Natural killer cell (primary cell): ENCODE results near the gene TNIK. TPM values are rescaled to one million over a fixed set of nuclear protein-coding genes. Genes with fewer than 3 reads are reported as not detected.
A peak's percentile ranks its signal among the peaks of the same experiment; 100 is the strongest.

Source experiments
- ATAC-seq, 3 donors: fragments of 150-1000 bp in 2 of 3; fragments of 200-7000 bp in 1 of 3; cut with Tn5 transposase; 1 replicate in 1 of 3; 2 replicates in 2 of 3; pipeline ENCODE4 v1.10.0; 2021; ENCODE audit warnings: mild to moderate bottlenecking in 2 of 3, moderate library complexity in 2 of 3
- DNase-seq, 2 donors: peaks; one replicate each; pipeline versions ENCODE4 v3.0.0 to v3.0.0-alpha.2; 2013 to 2021; ENCODE audit warnings: mixed read lengths in 1 of 2
- H3K27ac ChIP-seq: one replicate; pipeline ENCODE4 v1.5.1; 2013; ENCODE audit warnings: mild to moderate bottlenecking, low read length
- H3K27me3 ChIP-seq: one replicate; pipeline ENCODE4 v1.6.1; 2013; ENCODE audit warnings: low read length; ENCODE audit not compliant: control insufficient read depth, insufficient read depth
- H3K36me3 ChIP-seq: one replicate; pipeline ENCODE4 v1.6.1; 2013; ENCODE audit warnings: low read length; ENCODE audit not compliant: control insufficient read depth, insufficient read depth
- H3K4me1 ChIP-seq: one replicate; pipeline ENCODE4 v1.6.1; 2013; ENCODE audit warnings: low read length; ENCODE audit not compliant: control insufficient read depth, insufficient read depth
- H3K4me3 ChIP-seq: one replicate; pipeline ENCODE4 v1.5.1; 2013; ENCODE audit warnings: low read length
- H3K9me3 ChIP-seq: one replicate; pipeline ENCODE4 v1.6.1; 2013; ENCODE audit warnings: low read length; ENCODE audit not compliant: control insufficient read depth, insufficient read depth
- H3K27ac Mint-ChIP-seq, 2 donors: one replicate each; pipeline ENCODE4 v1.8.0; 2022; ENCODE audit warnings: mild to moderate bottlenecking in 2 of 2, mixed read lengths in 2 of 2, moderate library complexity in 1 of 2
- H3K27me3 Mint-ChIP-seq, 2 donors: one replicate each; pipeline ENCODE4 v1.8.0; 2022; ENCODE audit warnings: low read depth in 2 of 2, mixed read lengths in 2 of 2
- H3K36me3 Mint-ChIP-seq: one replicate; pipeline ENCODE4 v1.8.0; 2022; ENCODE audit warnings: mixed read lengths
- H3K4me1 Mint-ChIP-seq, 2 donors: one replicate each; pipeline ENCODE4 v1.8.0; 2022; ENCODE audit warnings: mixed read lengths in 2 of 2
- H3K4me3 Mint-ChIP-seq: one replicate; pipeline ENCODE4 v1.8.0; 2022; ENCODE audit warnings: mild to moderate bottlenecking, moderate library complexity, mixed read lengths
- H3K9me3 Mint-ChIP-seq, 2 donors: one replicate each; pipeline ENCODE4 v1.8.0; 2022; ENCODE audit warnings: mixed read lengths in 2 of 2
- CTCF ChIP-seq: fragments of 200-600 bp; IDR thresholded peaks from one replicate; pipeline ENCODE4 v1.8.0; 2022; ENCODE audit warnings: antibody characterized with exemption
- WGBS: methylation state at CpG from one replicate; pipeline ENCODE4 v1.1.7; 2013; ENCODE audit warnings: missing lambda C conversion rate; ENCODE audit not compliant: insufficient coverage; 5-methylcytosine and 5-hydroxymethylcytosine counted together
- intact Hi-C: fragments of 100-400 bp; cut with micrococcal nuclease; formaldehyde crosslinking; loops from one replicate; pipeline ENCODE4 v1.14.2; 2022
- total RNA-seq, 4 donors: library from RNA; stranded (reverse); fragments of 120-200 nt in 1 of 4; gene quantifications; one replicate each; pipeline versions ENCODE4 v1.2.3 to v1.2.4, GENCODE V29; 2013 to 2022

The TNIK gene
- total RNA-seq, 3 donors from 2014 or later (not counting 1 experiment from before 2014, with no cell fraction given), result 93.7 to 122 (median 119) TPM

- Histone ChIP-seq H3K27ac (peak overlapping the region; percentile 38), H3K4me1 (peaks cover 23% of the 10 kb centered on the region), H3K9me3 (peaks cover 4% of the 10 kb centered on the region), H3K36me3 (no peaks in the 10 kb centered on the region), H3K27me3 (no peaks in the 10 kb centered on the region), H3K4me3 (peak overlapping the region; percentile 21)
- H3K36me3 Mint-ChIP-seq, result no peaks in the 10 kb centered on the region
- intact Hi-C loops, result no loop called here
- DNase-seq (peak in 1 of 2 donors; percentile 53), ATAC-seq (peak; percentile 62 to 79 (median 72))
- WGBS, result no CpG with 5 or more reads among the region's 2 CpGs
- H3K27me3 Mint-ChIP-seq, result no peaks in the 10 kb centered on the region
- H3K4me3 Mint-ChIP-seq, result peak overlapping the region; percentile 89
- peaks cover 26 to 44% of the 10 kb centered on the region in 2 donors for H3K4me1 Mint-ChIP-seq
- H3K9me3 Mint-ChIP-seq, result no peaks in the 10 kb centered on the region
- H3K27ac Mint-ChIP-seq, result peak overlapping the region; percentile 81 to 91
- no peak for TF ChIP-seq CTCF
Observed at GRCh38 chr3:171491361-171491760, 31.2 kb upstream of the TNIK start.

GRCh38 chr3:171490901-171491300, 30.7 kb upstream of the TNIK start:
- Mint-ChIP-seq H3K9me3 (no peaks in the 10 kb centered on the region), H3K27me3 (no peaks in the 10 kb centered on the region), H3K4me1 (peaks cover 26 to 44% of the 10 kb centered on the region in 2 donors), H3K4me3 (peak overlapping the region; percentile 89), H3K27ac (peak overlapping the region; percentile 81 to 91), H3K36me3 (no peaks in the 10 kb centered on the region)
- TF ChIP-seq CTCF, result no peak
- H3K4me1 ChIP-seq, result peaks cover 23% of the 10 kb centered on the region
- peak overlapping the region; percentile 38 for H3K27ac ChIP-seq
- WGBS, result 93% methylated on average over 2 of the region's 3 CpGs
- DNase-seq (no peak), ATAC-seq (no peak)
- H3K27me3 ChIP-seq, result no peaks in the 10 kb centered on the region
- H3K4me3 ChIP-seq, result peak overlapping the region; percentile 21
- intact Hi-C loops, result no loop called here
- no peaks in the 10 kb centered on the region for H3K36me3 ChIP-seq
- peaks cover 4% of the 10 kb centered on the region for H3K9me3 ChIP-seq

- peaks cover 4% of the 10 kb centered on the region for H3K9me3 ChIP-seq
- Mint-ChIP-seq H3K36me3 (no peaks in the 10 kb centered on the region), H3K4me1 (peaks cover 17 to 29% of the 10 kb centered on the region in 2 donors), H3K9me3 (no peaks in the 10 kb centered on the region), H3K27ac (peak overlapping the region in 1 of 2 donors; percentile 91), H3K4me3 (no peak overlapping the region), H3K27me3 (no peaks in the 10 kb centered on the region)
- no peaks in the 10 kb centered on the region for H3K36me3 ChIP-seq
- no peak for ATAC-seq
- no peak for TF ChIP-seq CTCF
- H3K4me1 ChIP-seq, result peaks cover 16% of the 10 kb centered on the region
- H3K27ac ChIP-seq, result no peak overlapping the region
- no peak for DNase-seq
- H3K4me3 ChIP-seq, result no peak overlapping the region
- H3K27me3 ChIP-seq, result no peaks in the 10 kb centered on the region
- WGBS, result 71% methylated on average over 3 of the region's 4 CpGs
- intact Hi-C loops, result no loop called here
Observed at GRCh38 chr3:171489348-171489747, 29.1 kb upstream of the TNIK start.

GRCh38 chr3:171488479-171488878, 28.3 kb upstream of the TNIK start:
- no peak overlapping the region for H3K4me3 ChIP-seq
- no peaks in the 10 kb centered on the region for H3K27me3 ChIP-seq
- Mint-ChIP-seq H3K9me3 (no peaks in the 10 kb centered on the region), H3K27ac (no peak overlapping the region), H3K27me3 (no peaks in the 10 kb centered on the region), H3K4me3 (no peak overlapping the region), H3K36me3 (no peaks in the 10 kb centered on the region), H3K4me1 (peaks cover 11 to 22% of the 10 kb centered on the region in 2 donors)
- no peak overlapping the region for H3K27ac ChIP-seq
- 93% methylated on average over 7 of the region's 7 CpGs for WGBS
- ATAC-seq (no peak), DNase-seq (no peak)
- intact Hi-C loops, result no loop called here
- TF ChIP-seq CTCF, result no peak
- H3K9me3 ChIP-seq, result no peaks in the 10 kb centered on the region
- H3K36me3 ChIP-seq, result no peaks in the 10 kb centered on the region
- H3K4me1 ChIP-seq, result peaks cover 8% of the 10 kb centered on the region
